ENCODE measurements around the gene KRT5.

DNA sequence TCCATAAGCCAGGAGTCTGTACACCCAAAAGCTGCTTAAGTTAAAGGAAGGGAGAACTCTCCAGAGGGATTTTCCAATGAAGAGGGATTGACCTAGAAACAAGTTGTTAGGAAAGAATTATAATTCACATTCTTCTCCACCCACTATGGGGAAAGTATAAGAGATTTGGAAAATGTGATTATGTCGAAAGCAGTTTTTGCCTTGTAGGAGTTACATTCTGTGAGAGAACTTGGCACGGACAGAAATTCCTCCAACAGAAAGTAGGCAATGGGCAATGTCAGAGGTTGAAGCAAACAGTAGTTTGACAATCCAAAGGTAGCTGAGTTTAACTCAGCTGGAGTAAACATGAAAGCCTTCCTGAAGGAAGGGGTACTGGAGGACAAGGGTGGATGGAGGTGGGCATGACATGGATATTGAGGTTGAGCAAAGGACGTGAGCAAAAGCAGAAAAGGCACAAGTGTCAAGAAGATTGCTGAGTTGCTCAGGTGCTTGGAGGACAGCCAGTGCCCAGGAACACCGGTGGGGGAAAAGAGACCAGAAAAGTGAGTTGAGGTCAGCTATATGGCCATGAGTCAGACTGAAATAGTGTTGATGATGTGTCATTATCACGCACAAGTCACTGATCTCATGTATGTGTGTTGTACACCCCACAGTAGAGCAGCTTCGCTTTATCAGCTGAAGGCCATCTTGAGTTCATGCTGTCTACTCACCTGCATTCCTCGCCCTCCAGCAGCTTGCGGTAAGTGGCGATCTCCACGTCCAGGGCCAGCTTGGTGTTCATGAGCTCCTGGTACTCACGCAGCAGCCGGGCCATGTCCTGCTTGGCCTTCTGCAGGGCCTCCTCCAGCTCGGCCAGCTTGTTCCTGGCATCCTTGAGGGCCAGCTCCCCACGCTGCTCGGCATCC lies 4.0 kb downstream of the KRT5 start:
- TF ChIP-seq, protein P1, sequence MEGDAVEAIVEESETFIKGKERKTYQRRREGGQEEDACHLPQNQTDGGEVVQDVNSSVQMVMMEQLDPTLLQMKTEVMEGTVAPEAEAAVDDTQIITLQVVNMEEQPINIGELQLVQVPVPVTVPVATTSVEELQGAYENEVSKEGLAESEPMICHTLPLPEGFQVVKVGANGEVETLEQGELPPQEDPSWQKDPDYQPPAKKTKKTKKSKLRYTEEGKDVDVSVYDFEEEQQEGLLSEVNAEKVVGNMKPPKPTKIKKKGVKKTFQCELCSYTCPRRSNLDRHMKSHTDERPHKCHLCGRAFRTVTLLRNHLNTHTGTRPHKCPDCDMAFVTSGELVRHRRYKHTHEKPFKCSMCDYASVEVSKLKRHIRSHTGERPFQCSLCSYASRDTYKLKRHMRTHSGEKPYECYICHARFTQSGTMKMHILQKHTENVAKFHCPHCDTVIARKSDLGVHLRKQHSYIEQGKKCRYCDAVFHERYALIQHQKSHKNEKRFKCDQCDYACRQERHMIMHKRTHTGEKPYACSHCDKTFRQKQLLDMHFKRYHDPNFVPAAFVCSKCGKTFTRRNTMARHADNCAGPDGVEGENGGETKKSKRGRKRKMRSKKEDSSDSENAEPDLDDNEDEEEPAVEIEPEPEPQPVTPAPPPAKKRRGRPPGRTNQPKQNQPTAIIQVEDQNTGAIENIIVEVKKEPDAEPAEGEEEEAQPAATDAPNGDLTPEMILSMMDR (IDR thresholded peaks at IDR 0.05), result no peak
- no peak for TF ChIP-seq POLR2A (IDR thresholded peaks at IDR 0.05)
